AML-193 (cell line): ENCODE measurements around the gene PRG3.

ENCODE experiments used
- DNase-seq, 2 experiments: peaks; one replicate each; lab custom pipeline; 2025; lab: John Stamatoyannopoulos, UW

Gene PRG3

GRCh38 chr11:57380975-57381374, at the start of gene PRG3:
TSS of gene PRG3 (minus strand) at chr11:57381150. CDS start at chr11:57380708, 442 bp downstream.
- DNase-seq, result no peak

GRCh38 chr11:57429946-57430345, 49.0 kb upstream of the PRG3 start:
- no peak for DNase-seq

DNA sequence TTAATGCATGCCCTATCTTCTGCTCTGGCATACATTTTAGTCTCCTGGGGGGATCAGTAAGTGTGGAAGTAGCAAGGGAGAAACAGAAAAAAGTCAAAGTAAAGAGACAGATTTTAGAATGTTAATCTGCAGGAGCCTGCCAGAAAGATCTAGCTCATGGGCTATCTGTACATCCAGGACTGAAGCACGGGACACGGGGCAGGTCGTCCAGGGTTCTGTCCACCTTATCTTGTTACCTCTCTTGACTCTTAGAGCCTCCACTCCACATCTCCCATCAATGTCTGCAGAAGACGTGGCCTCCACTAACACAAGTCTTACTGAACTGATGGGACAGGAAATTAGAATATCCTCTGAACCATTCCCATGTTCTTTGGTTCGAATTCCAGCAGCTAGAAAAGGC, 47.7 kb upstream of the PRG3 start:
- no peak for DNase-seq

- no peak for DNase-seq
These were observed 46.8 kb upstream of the PRG3 start for GRCh38 chr11:57427727-57428082.

- peak; percentile 83 to 85 for DNase-seq
These were observed 46.2 kb upstream of the PRG3 start, which contains the start of gene SLC43A3 for GRCh38 chr11:57426929-57427726. TSS of gene SLC43A3 (minus strand) at chr11:57427121. CDS start at chr11:57426172, 949 bp downstream.

GRCh38 chr11:57426439-57426928, 45.5 kb upstream of the PRG3 start:
- no peak for DNase-seq

DNA sequence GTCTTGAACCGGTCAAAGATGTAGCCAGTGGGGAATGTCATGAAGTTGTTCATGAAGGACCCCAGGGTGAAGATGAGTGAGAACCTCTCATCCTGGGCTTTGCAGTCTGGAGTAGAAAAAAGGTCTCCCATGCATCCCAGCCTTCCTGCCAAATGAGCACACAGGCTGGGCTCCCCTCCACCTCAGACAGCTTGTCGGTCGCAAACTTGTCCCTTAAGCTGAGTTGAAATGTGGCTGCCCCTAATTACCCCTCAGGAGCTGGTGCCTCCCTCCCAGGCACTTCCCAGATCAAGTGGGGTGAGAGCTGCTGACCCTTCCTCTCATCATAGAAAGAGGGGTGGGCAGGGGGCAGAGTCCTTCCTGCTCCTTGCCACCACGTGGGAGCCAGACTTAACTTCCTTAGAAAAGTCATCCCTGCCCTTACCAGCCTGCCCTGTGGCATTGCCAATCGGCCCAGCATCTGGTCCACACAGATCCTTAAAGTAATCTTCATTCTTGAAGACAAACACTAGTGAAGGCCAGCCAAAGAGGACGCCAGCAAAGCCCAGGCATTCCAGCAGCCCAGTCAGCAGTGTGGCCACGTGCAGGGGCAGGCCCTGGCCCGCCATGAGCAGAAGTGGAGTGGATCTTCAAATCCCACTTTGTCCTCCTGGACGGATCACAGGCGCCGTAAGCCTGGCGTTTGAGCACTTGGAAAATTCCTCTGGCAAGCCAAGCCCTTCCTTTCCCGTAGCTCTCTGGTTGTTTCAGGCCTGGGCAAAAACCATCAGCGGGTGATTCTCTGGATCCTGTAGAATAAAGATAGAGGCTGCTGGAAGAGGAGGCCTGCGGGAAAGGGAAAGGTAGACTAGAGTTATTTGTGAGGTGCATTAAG, 44.9 kb upstream of the PRG3 start:
- no peak for DNase-seq

DNA sequence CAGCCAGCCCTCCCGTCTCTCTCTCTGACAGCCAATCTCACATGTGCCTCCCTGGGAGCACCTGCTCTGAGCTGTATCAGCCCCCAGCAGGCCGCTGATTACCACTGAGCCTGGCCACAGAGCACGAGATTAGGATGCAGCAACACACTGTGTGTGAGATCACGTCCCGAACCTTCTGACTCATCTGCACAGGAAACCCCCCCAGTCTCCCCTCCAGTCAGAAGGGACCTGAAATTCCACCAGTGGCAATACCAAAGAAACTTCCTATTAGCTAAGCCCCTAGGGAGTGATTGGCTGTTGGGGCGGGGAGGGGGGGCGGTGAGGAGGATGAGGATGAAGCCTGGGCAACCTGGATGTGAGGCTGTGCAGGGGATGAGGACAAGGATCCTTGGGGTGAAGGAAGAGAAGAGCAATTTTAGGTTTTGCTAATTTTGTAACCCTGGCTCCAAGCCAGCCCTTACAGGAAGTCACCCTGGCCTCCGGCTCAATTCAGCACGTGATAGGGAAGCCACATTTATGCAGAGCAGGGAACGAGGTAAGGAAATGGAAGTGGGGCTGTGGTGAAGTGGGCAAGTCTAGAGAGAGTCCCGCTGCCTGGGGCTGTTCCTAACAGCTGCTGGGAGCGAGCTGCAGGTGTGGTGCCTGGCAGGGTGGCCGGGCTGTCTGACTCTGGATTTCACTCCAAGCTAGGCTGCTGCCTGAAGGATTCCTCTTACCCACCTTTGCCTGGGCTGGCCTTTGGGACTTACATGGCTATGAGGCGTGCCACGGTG, 44.0 kb upstream of the PRG3 start:
- DNase-seq, result peak; percentile 99

GRCh38 chr11:57424137-57424791, 43.3 kb upstream of the PRG3 start:
- no peak for DNase-seq

DNA sequence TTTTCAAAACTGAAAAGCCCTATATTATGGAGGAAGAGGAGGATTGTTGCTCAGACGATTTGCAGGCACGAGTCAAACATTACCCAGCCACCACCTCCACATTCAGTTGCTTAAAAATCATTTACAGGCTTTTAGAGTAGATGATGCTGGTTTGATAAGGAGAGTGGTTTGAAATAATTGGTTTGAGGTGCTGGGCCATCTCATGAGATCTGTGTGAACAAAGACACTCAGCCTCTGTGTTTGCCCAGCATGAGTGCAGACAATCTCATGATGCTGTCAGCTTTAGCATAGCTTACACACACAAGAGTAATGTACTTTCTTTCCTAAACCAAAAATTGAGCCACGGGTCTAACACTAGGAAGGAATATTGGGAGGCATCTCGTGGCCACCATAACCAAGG, 41.7 kb upstream of the PRG3 start:
- DNase-seq, result no peak

- no peak for DNase-seq
These were observed 40.9 kb upstream of the PRG3 start for GRCh38 chr11:57421805-57422204.

- DNase-seq, result no peak
These were observed 40.1 kb upstream of the PRG3 start for GRCh38 chr11:57421066-57421465.

- no peak for DNase-seq
These were observed 38.2 kb upstream of the PRG3 start for GRCh38 chr11:57419146-57419545.

DNA sequence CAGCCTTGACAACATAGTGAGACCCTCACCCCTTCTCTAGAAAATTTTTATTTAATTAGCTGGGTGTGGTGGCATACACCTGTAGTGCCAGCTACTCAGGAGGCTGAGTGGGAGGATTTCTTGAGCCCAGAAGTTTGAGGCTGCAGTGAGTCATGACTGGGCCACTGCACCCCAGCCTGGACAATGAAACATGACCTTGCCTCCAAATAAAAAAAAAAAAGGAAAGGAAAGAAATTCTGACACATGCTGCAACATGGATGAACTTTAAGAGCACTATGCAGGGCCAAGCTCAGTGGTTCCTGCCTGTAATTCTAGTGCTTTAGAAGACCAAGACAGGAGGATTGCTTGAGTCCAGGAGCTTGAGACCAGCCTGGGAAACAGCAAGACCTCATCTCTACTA, 37.2 kb upstream of the PRG3 start:
- DNase-seq, result no peak

DNA sequence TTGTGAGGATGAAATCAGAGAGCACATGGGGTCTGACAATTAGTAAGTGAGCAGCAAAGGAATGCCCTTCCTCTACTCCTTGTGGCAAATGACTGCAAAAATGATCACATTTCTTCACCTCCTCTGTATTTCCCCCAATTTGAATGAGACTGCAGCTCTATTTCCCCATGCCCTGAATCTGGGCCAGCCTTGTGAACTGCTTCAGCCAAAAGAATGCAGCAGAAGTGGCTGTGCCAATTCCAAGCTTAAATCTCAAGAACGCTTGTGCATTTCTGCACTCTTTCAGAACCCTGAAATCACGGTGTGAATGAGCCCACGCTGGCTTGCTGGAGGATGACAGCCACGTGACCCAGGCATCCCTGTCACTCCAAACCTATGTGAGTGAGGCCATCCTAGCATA, 36.1 kb upstream of the PRG3 start:
- DNase-seq, result no peak

GRCh38 chr11:57416436-57416835, 35.5 kb upstream of the PRG3 start:
- DNase-seq, result no peak

GRCh38 chr11:57414612-57415212, 33.8 kb upstream of the PRG3 start:
- no peak for DNase-seq

- DNase-seq, result no peak
These were observed 32.7 kb upstream of the PRG3 start for GRCh38 chr11:57413681-57414080.

DNA sequence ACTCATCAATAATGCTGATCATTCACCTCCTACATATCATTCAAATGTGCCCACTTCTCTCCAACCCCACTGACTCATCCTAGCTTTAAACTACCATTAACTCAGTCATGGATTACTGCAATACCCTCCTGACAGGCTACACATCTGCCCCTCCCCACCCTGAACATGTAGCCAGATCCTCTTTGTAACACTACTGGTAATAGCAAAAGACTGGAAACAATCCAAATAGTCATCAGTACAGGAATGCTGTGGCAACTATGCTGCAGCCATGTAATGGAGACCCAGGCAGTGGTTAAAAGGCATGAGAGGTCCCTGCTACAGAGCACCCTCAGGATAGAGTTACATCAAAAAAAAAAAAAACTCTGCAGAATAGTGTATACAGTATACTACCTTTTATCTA, 29.3 kb upstream of the PRG3 start:
- no peak for DNase-seq

GRCh38 chr11:57409321-57410100, 28.6 kb upstream of the PRG3 start:
- DNase-seq, result no peak
